Activated naive CD8-positive, alpha-beta T cell treated with anti-CD3 and anti-CD28 coated beads, Interleukin-2, amount 10 ng/mL, durations not matched to agents 7 days and 5 days (primary cell): ENCODE data around the gene RHBDD2. TPM values are rescaled to one million over a fixed set of nuclear protein-coding genes. Genes with fewer than 3 reads are reported as not detected.

ENCODE experiments used
- ATAC-seq: fragments of 150-1000 bp; cut with Tn5 transposase; one replicate; pipeline ENCODE4 v1.10.0; 2021; ENCODE audit warnings: low read depth, moderate library complexity
- POLR2A ChIA-PET: fragments of 350-600 bp; sonication (Branson Sonifier 250); formaldehyde crosslinking; loops from one replicate; lab custom pipeline; 2021; ENCODE audit warnings: antibody characterized with exemption; lab: Charles Lee
- DNase-seq: peaks from one replicate; pipeline ENCODE4 v3.0.0; 2021
- H3K27ac Mint-ChIP-seq: one replicate; pipeline ENCODE4 v1.8.0; 2022; ENCODE audit warnings: mild to moderate bottlenecking, mixed read lengths
- H3K27me3 Mint-ChIP-seq: one replicate; pipeline ENCODE4 v1.8.0; 2022; ENCODE audit warnings: mild to moderate bottlenecking, moderate library complexity, mixed read lengths
- H3K36me3 Mint-ChIP-seq: one replicate; pipeline ENCODE4 v1.8.0; 2021; ENCODE audit warnings: mild to moderate bottlenecking, mixed read lengths
- H3K4me1 Mint-ChIP-seq: one replicate; pipeline ENCODE4 v1.8.0; 2021; ENCODE audit warnings: mixed read lengths
- H3K4me3 Mint-ChIP-seq: one replicate; pipeline ENCODE4 v1.8.0; 2022; ENCODE audit warnings: mild to moderate bottlenecking, moderate library complexity, mixed read lengths
- H3K9me3 Mint-ChIP-seq: one replicate; pipeline ENCODE4 v1.8.0; 2021; ENCODE audit warnings: mixed read lengths
- microRNA-seq: library from miRNA; unstranded; fragments of <30 nt; microRNA quantifications from one replicate; pipeline ENCODE4 v1.2.0, GENCODE V29; 2022
- total RNA-seq, 2 experiments: library from RNA; stranded (reverse); gene quantifications; one replicate each; pipeline ENCODE4 v1.2.3, GENCODE V29; 2021

RHBDD2 gene
- total RNA-seq, 2 experiments from 2014 or later: 32.2 to 33.1 TPM

DNA sequence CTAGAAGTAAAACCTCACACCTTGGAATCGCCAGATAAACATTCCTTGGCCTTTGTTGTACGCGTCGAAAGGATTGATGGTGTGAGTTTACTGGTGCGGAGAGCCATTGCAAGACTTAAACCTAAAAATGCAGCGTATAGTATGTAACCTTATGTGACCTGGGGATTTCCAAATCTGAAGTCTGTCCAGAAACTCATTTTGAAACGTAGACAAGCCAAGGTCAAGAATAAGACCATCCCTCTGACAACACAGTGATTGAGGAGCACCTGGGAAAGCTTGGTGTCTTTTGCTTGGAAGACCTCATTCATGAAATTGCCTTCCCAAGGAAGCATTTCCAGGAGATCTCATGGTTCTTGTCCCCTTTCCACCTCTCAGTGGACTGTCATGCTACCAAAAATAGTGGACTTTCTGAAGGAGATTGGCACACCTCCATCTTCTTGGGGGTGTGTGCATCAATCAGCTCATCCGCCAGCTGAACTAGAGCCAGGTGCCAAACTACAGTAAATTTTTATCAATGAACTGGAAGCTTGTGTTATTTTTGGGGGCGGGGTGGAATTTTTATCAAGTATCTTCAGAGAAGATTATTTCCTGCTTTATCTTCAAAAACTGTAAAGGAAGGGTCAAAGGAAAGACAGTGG lies 44.3 kb downstream of the RHBDD2 start:
- Mint-ChIP-seq H3K9me3 (no peaks in the 10 kb centered on the region), H3K27me3 (no peaks in the 10 kb centered on the region), H3K36me3 (peaks cover 6% of the 10 kb centered on the region), H3K4me1 (peaks cover 22% of the 10 kb centered on the region), H3K4me3 (no peak overlapping the region), H3K27ac (no peak overlapping the region)
- ATAC-seq (no peak), DNase-seq (no peak)
- POLR2A ChIA-PET: no interaction called here

- POLR2A ChIA-PET: no interaction called here
- H3K4me3 Mint-ChIP-seq: no peak overlapping the region
- DNase-seq (no peak), ATAC-seq (no peak)
- no peak overlapping the region for H3K27ac Mint-ChIP-seq
- no peaks in the 10 kb centered on the region for H3K9me3 Mint-ChIP-seq
- H3K27me3 Mint-ChIP-seq: no peaks in the 10 kb centered on the region
- H3K4me1 Mint-ChIP-seq: peaks cover 25% of the 10 kb centered on the region
- H3K36me3 Mint-ChIP-seq: peaks cover 6% of the 10 kb centered on the region
These were observed 45.4 kb downstream of the RHBDD2 start for GRCh38 chr7:75924256-75924655.

DNA sequence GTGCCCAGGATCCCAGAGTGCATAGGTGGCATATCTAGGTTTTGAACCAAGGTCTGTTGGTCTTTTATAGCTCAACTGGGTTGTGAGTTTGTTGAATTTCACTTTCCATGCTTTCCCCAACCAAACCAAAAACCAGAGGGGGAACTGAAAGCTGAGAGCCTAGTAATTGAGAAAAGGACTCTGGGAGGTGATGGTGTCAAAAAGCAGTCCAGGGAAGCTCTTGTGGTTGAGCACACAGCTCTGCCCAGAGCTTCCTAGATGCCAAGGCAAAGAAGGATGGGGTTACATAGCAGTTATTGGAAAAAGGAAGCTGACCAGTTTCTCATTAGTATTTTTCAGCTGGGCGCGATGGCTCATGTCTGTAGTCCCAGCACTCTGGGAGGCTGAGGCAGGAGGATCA lies 46.1 kb downstream of the RHBDD2 start:
- Mint-ChIP-seq H3K27me3 (no peaks in the 10 kb centered on the region), H3K9me3 (no peaks in the 10 kb centered on the region), H3K4me1 (peaks cover 22% of the 10 kb centered on the region), H3K27ac (no peak overlapping the region), H3K36me3 (peaks cover 6% of the 10 kb centered on the region), H3K4me3 (no peak overlapping the region)
- POLR2A ChIA-PET: interaction anchor here (1.5 kb wide), 1 partner anchor 9 kb away, joined by 7 read pairs; no protein-coding TSS in a partner anchor
- ATAC-seq: no peak
- DNase-seq: no peak

- DNase-seq: no peak
- Mint-ChIP-seq H3K36me3 (peaks cover 6% of the 10 kb centered on the region), H3K27ac (no peak overlapping the region), H3K9me3 (no peaks in the 10 kb centered on the region), H3K27me3 (no peaks in the 10 kb centered on the region), H3K4me1 (peaks cover 18% of the 10 kb centered on the region), H3K4me3 (no peak overlapping the region)
- POLR2A ChIA-PET: interaction anchor here (1.1 to 1.5 kb wide), 2 partner anchors 10 to 11 kb away, joined by 3 to 7 read pairs; no protein-coding TSS in a partner anchor
- ATAC-seq: no peak
These were observed 47.0 kb downstream of the RHBDD2 start for GRCh38 chr7:75925717-75926435.

DNA sequence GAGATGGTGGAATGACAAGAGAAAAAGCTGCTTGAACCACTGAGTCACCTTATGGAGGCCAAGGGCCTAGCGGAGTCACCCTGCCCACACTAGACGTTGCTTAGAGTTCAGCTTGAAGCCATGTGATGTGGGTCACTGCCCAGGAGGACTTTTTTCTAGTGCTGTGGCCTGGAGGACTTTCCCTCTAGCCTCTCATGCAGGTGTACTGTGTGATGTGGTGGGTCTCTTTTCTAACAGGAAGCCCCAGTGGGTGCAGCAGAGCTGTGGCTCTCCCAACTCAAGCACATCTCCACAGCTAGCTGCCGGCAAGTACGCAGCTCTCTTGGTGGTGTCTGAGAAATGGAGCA lies 49.7 kb downstream of the RHBDD2 start:
- POLR2A ChIA-PET: interaction anchor here (1.0 to 1.6 kb wide), 2 partner anchors 14 to 119 kb away, joined by 3 to 18 read pairs; partner anchors contain the start of genes POR and STYXL1
- DNase-seq: peak; percentile 51
- peak overlapping the region; percentile 45 for H3K4me3 Mint-ChIP-seq

DNA sequence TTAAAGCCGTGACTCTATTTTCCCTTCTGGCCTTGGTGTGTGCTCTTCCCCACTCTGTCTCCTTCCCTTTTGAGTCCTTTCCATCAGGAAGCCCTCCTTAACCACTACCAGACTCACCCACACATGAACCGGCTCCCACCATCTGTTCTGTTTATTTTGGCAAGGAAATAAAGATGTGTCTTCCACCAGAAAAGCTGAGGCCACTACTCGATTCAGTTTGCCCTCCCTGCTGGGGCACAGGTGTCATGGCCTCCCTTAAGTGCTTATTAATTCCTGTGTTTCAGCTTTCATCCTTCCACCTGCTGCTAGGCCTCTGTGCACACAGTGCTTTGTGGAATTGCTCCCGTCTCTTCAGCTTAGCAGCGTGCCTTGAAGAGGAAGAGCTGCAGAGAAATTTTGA lies 52.8 kb downstream of the RHBDD2 start:
- POLR2A ChIA-PET: no interaction called here
- Mint-ChIP-seq H3K4me3 (no peak overlapping the region), H3K4me1 (peaks cover 9% of the 10 kb centered on the region), H3K36me3 (peaks cover 4% of the 10 kb centered on the region), H3K27me3 (no peaks in the 10 kb centered on the region), H3K9me3 (no peaks in the 10 kb centered on the region), H3K27ac (no peak overlapping the region)
- ATAC-seq (no peak), DNase-seq (no peak)

More for the DNA sequence above, 49.7 kb downstream of the RHBDD2 start:
- Mint-ChIP-seq H3K36me3 (peaks cover 4% of the 10 kb centered on the region), H3K4me1 (peaks cover 14% of the 10 kb centered on the region), H3K27me3 (no peaks in the 10 kb centered on the region), H3K27ac (peak overlapping the region; percentile 67), H3K9me3 (no peaks in the 10 kb centered on the region)
- peak; percentile 96 for ATAC-seq

DNA sequence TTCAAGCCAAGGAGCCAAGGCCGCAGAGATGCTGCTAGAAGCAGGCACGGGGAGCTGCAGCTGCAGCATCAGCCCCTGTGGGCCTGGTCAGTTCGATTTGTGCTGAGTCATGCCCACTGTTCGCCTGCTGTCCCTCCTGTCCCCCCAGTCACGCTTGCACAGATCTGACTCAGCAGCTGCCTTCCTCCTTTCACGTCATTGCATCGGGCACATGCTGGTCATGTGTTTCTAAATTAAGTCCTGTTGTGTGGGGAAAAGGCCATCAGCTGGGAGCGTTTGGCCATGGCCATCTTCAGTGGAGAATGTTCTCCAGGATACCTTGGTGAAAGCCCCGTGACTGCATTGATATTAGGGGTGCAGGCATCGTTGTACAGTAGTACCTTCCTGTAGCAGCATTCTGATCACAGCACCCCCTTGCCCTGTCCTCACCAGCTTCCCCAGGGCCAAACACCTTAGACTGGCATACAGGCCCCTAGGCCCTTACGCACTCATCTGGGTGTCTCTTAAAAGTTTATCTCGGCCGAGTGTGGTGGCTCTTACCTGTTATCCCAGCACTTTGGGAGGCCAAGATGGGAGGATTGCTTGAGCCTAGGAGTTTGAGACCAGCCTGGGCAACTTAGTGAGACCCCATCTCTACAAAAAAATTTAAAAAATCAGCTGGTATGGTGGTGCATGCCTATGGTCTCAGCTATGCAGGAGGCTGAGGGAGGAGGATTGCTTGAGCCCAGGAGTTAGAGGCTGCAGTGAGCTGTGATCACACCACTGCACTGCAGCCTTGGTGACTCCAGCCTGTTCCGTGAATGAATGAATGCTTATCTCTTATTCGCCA lies 59.3 kb downstream of the RHBDD2 start:
- DNase-seq: no peak
- POLR2A ChIA-PET: interaction anchor here (0.6 kb wide), 1 partner anchor 18 kb away, joined by 6 read pairs; no protein-coding TSS in a partner anchor
- no peak for ATAC-seq
- Mint-ChIP-seq H3K4me3 (no peak overlapping the region), H3K4me1 (no peaks in the 10 kb centered on the region), H3K27me3 (no peaks in the 10 kb centered on the region), H3K9me3 (no peaks in the 10 kb centered on the region), H3K36me3 (no peaks in the 10 kb centered on the region), H3K27ac (no peak overlapping the region)

Small RNAs within 50 kb of the gene (microRNA-seq; reads per million reads assigned to microRNA genes)
- gene MIR4651: not detected

Other genes starting within 250 kb of the RHBDD2 start
- gene HIP1, start 140.1 kb upstream of the RHBDD2 start, total RNA-seq: 1 to 10 TPM; 8.7 TPM
- not detected for gene CCL26, start 106.8 kb upstream of the RHBDD2 start, total RNA-seq
- gene CCL24, start 65.2 kb upstream of the RHBDD2 start, total RNA-seq: not detected
- 10 to 100 TPM; 61.5 to 62.2 TPM for gene POR, start 36.1 kb downstream of the RHBDD2 start, total RNA-seq
- 10 to 100 TPM; 25.5 to 27.7 TPM for gene TMEM120A, start 115.6 kb downstream of the RHBDD2 start, total RNA-seq
- 10 to 100 TPM; 28.7 to 30.3 TPM for gene STYXL1, start 169.0 kb downstream of the RHBDD2 start, total RNA-seq
- gene MDH2, start 169.1 kb downstream of the RHBDD2 start, total RNA-seq: 100 to 1,000 TPM; 132 to 137 TPM